Lung (tissue), 16 donors: ENCODE measurements around the gene TRIM49D1. TPM values are rescaled to one million over a fixed set of nuclear protein-coding genes. Genes with fewer than 3 reads are reported as not detected.
"Not testable (repeated sequence)": the region's sequence is repeated elsewhere in the genome, so short reads cannot be mapped to it uniquely, and the experiment has no call there.

ENCODE experiments used
- ATAC-seq: fragments of 200-7000 bp; cut with Tn5 transposase; one replicate; pipeline ENCODE4 v1.9.1; 2020; ENCODE audit warnings: moderate number of reproducible peaks; ENCODE audit not compliant: insufficient read depth, low FRiP score
- DNase-seq, 3 donors: peaks; one replicate each; pipeline ENCODE4 v3.0.0-alpha.2; 2013 to 2017
- H3K27ac ChIP-seq, 2 donors: one replicate each; pipeline ENCODE4 v1.5.1; 2013; ENCODE audit warnings: mild to moderate bottlenecking in 2 of 2, moderate library complexity in 2 of 2, control low read depth in 1 of 2, inconsistent platforms in 1 of 2, low read depth in 1 of 2, low read length in 1 of 2
- H3K27me3 ChIP-seq, 3 donors: one replicate each; pipeline ENCODE4 v1.5.1; 2013; ENCODE audit warnings: low read length in 2 of 3; ENCODE audit not compliant: control insufficient read depth in 3 of 3, insufficient read depth in 3 of 3
- H3K36me3 ChIP-seq, 4 donors: one replicate each; pipeline ENCODE4 v1.5.1; 2013; ENCODE audit warnings: low read length in 4 of 4, mild to moderate bottlenecking in 1 of 4, moderate library complexity in 1 of 4; ENCODE audit not compliant: control insufficient read depth in 4 of 4, insufficient read depth in 4 of 4
- H3K4me1 ChIP-seq, 5 donors: one replicate each; pipeline ENCODE4 v1.5.1; 2013; ENCODE audit warnings: low read length in 5 of 5, mild to moderate bottlenecking in 2 of 5, moderate library complexity in 1 of 5; ENCODE audit not compliant: control insufficient read depth in 5 of 5, insufficient read depth in 5 of 5
- H3K4me3 ChIP-seq: one replicate; pipeline ENCODE4 v1.5.1; 2013; ENCODE audit warnings: mild to moderate bottlenecking, control low read depth, moderate library complexity
- H3K9ac ChIP-seq, 2 donors: one replicate each; pipeline ENCODE4 v1.5.1; 2013; ENCODE audit warnings: low read length in 2 of 2, control low read depth in 1 of 2; ENCODE audit not compliant: insufficient read depth in 1 of 2
- H3K9me3 ChIP-seq, 4 donors: one replicate each; pipeline ENCODE4 v1.5.1; 2013; ENCODE audit warnings: low read length in 3 of 4, mild to moderate bottlenecking in 1 of 4, moderate library complexity in 1 of 4; ENCODE audit not compliant: control insufficient read depth in 4 of 4, insufficient read depth in 3 of 4
- CTCF ChIP-seq: IDR thresholded peaks from 2 replicates; pipeline ENCODE4 v1.5.1; 2012; ENCODE audit warnings: mild to moderate bottlenecking; ENCODE audit errors: control extremely low read depth, extremely low read depth
- WGBS, 2 donors: extraction: QIAGEN DNeasy Blood & Tissue Kit; methylation state at CpG; one replicate each; pipeline ENCODE4 v1.1.7; 2013; 5-methylcytosine and 5-hydroxymethylcytosine counted together
- long read RNA-seq, 5 donors: transcript quantifications; one replicate each; lab custom pipeline, GENCODE V29; 2026
- polyA plus RNA-seq, 2 donors: library from polyadenylated mRNA; stranded (reverse); fragments of 200-250 nt; gene quantifications; one replicate each; pipeline ENCODE4 v1.2.1, GENCODE V29; 2013
- total RNA-seq, 2 donors: library from RNA; depleted of rRNA in 1 of 2; stranded (reverse); fragments of >200 nt in 1 of 2; gene quantifications; one replicate each; pipeline ENCODE4 v1.2.1, GENCODE V29; 2014 to 2021
- donor health status: control.
- donor health status: control.
- donor health status: Bipolar disorder and iron deficiency.
- donor health status: healthy.
- donor health status: DM: yes; HTN: yes; CAD: no.

TRIM49D1 gene
- total RNA-seq (not detected), polyA plus RNA-seq (not detected)
- long read RNA-seq, donor 1 = 0 reads
- long read RNA-seq, donor 2 = 0 reads
- long read RNA-seq, donor 3 = 0 reads
- long read RNA-seq, donor 4 = 0 reads
- long read RNA-seq, donor 5 = 0 reads

- no peaks in the 10 kb centered on the region for H3K36me3 ChIP-seq
- no peaks in the 10 kb centered on the region for H3K4me1 ChIP-seq
- no peak within 1 kb of the TSS for H3K9ac ChIP-seq
- no peak for DNase-seq
- no peak within 1 kb of the TSS for H3K4me3 ChIP-seq
- H3K27me3 ChIP-seq = no peaks in the 10 kb centered on the region
- H3K27ac ChIP-seq = no peak within 1 kb of the TSS
- no peak for TF ChIP-seq CTCF
- ATAC-seq = no peak
- no peaks in the 10 kb centered on the region for H3K9me3 ChIP-seq
- 58 to 66% methylated on average over 3 of the region's 3 CpGs for WGBS, 2 donors
Observed at GRCh38 chr11:89922195-89922660, at the start of gene TRIM49D1. TSS of gene TRIM49D1 (minus strand) at chr11:89922245. CDS start at chr11:89917710, 4,535 bp downstream.

GRCh38 chr11:89965737-89966136 is 43.7 kb upstream of the TRIM49D1 start, which contains the start of gene TRIM64:
TSS of gene TRIM64 (plus strand) at chr11:89966037. CDS start at chr11:89968504, 2,467 bp downstream.
- not testable (repeated sequence) for H3K36me3 ChIP-seq, H3K27me3 ChIP-seq, H3K9me3 ChIP-seq, ATAC-seq, H3K27ac ChIP-seq, H3K4me1 ChIP-seq, DNase-seq, H3K9ac ChIP-seq, H3K4me3 ChIP-seq
- WGBS, 2 donors = no CpG with 5 or more reads among the region's 4 CpGs

GRCh38 chr11:89960833-89961232 is 38.8 kb upstream of the TRIM49D1 start:
- not testable (repeated sequence) for H3K27me3 ChIP-seq, DNase-seq, H3K9me3 ChIP-seq, H3K27ac ChIP-seq, ATAC-seq, H3K4me1 ChIP-seq, H3K4me3 ChIP-seq, H3K9ac ChIP-seq, H3K36me3 ChIP-seq
- 85 to 94% methylated on average over 3 to 5 of the region's 6 CpGs for WGBS, 2 donors

- H3K9ac ChIP-seq, H3K9me3 ChIP-seq: not testable (repeated sequence)
Observed at GRCh38 chr11:89923764-89924163, 1.7 kb upstream of the TRIM49D1 start, which contains the start of gene TRIM49D2. TSS of gene TRIM49D2 (plus strand) at chr11:89924064. CDS start at chr11:89926762, 2,698 bp downstream.

GRCh38 chr11:89900809-89901208 is 21.2 kb downstream of the TRIM49D1 start:
- WGBS, 2 donors = 90 to 96% methylated on average over 8 to 10 of the region's 14 CpGs
- not testable (repeated sequence) for H3K36me3 ChIP-seq, H3K4me1 ChIP-seq, H3K9ac ChIP-seq, H3K9me3 ChIP-seq, H3K27me3 ChIP-seq, ATAC-seq, H3K27ac ChIP-seq, DNase-seq, H3K4me3 ChIP-seq

More at GRCh38 chr11:89923764-89924163, 1.7 kb upstream of the TRIM49D1 start, which contains the start of gene TRIM49D2:
- WGBS, 2 donors = 90 to 93% methylated on average over 2 of the region's 6 CpGs
- H3K27ac ChIP-seq, H3K4me1 ChIP-seq, H3K4me3 ChIP-seq, H3K27me3 ChIP-seq, DNase-seq, H3K36me3 ChIP-seq, ATAC-seq: not testable (repeated sequence)

GRCh38 chr11:89893245-89893644 is 28.8 kb downstream of the TRIM49D1 start:
- not testable (repeated sequence) for H3K9me3 ChIP-seq, H3K27me3 ChIP-seq, H3K4me3 ChIP-seq, DNase-seq, H3K36me3 ChIP-seq, H3K4me1 ChIP-seq, H3K27ac ChIP-seq, ATAC-seq, H3K9ac ChIP-seq
- 82 to 92% methylated on average over 2 of the region's 3 CpGs for WGBS, 2 donors

- WGBS, 2 donors = 91 to 97% methylated on average over 5 of the region's 6 CpGs
- not testable (repeated sequence) for H3K27ac ChIP-seq, H3K27me3 ChIP-seq, H3K4me3 ChIP-seq, H3K4me1 ChIP-seq, ATAC-seq, H3K9me3 ChIP-seq, DNase-seq, H3K9ac ChIP-seq, H3K36me3 ChIP-seq
Observed at GRCh38 chr11:89877511-89877910, 44.5 kb downstream of the TRIM49D1 start.
